PC-9 (cell line): ENCODE results near the gene TMIGD2. TPM values are rescaled to one million over a fixed set of nuclear protein-coding genes. Genes with fewer than 3 reads are reported as not detected.

ENCODE experiments used
- BruUV-seq: library from RNA; stranded (reverse); fragments of 400-500 nt; replicated peaks from 2 replicates; lab custom pipeline; 2021; lab: Mats Ljungman, UMichigan
- CTCF ChIA-PET: fragments of 300-600 bp; sonication (Branson Sonifier 250); formaldehyde crosslinking; loops from one replicate; lab custom pipeline; 2022; ENCODE audit warnings: antibody characterized with exemption; lab: Charles Lee
- POLR2A ChIA-PET: fragments of 300-600 bp; sonication (Branson Sonifier 250); formaldehyde crosslinking; loops from one replicate; lab custom pipeline; 2022; ENCODE audit warnings: antibody characterized with exemption; ENCODE audit not compliant: unreplicated experiment; lab: Charles Lee
- DNase-seq, 2 experiments: peaks; one replicate each; pipeline versions ENCODE4 v3.0.0 to v3.0.0-alpha.2; 2015 to 2022; ENCODE audit warnings: mixed read lengths in 1 of 2
- H2AFZ ChIP-seq: fragments of 200-600 bp; sonication (generic); 2 replicates; pipeline ENCODE4 v1.8.1; 2017; ENCODE audit warnings: antibody characterized with exemption
- H3F3A ChIP-seq: fragments of 200-600 bp; sonication (generic); 2 replicates; pipeline ENCODE4 v1.8.1; 2017; ENCODE audit warnings: antibody characterized with exemption, mild to moderate bottlenecking, low read depth; ENCODE audit not compliant: insufficient read depth
- H3K27ac ChIP-seq: fragments of 200-600 bp; sonication (generic); 2 replicates; pipeline ENCODE4 v1.6.1; 2016; ENCODE audit warnings: mixed run types
- H3K27me3 ChIP-seq: fragments of 200-600 bp; sonication (generic); 2 replicates; pipeline ENCODE4 v1.6.1; 2016; ENCODE audit warnings: low read depth, mixed run types; ENCODE audit not compliant: insufficient read depth
- H3K36me3 ChIP-seq: fragments of 200-600 bp; sonication (generic); 2 replicates; pipeline ENCODE4 v1.6.1; 2016; ENCODE audit warnings: low read depth, mixed run types
- H3K4me1 ChIP-seq: fragments of 200-600 bp; sonication (generic); replicated peaks from 2 replicates; pipeline ENCODE4 v1.6.1; 2016; ENCODE audit warnings: mixed run types; ENCODE audit not compliant: insufficient read depth
- H3K4me2 ChIP-seq: fragments of 200-600 bp; sonication (generic); 2 replicates; pipeline ENCODE4 v1.6.1; 2017; ENCODE audit warnings: mixed run types
- H3K4me3 ChIP-seq: fragments of 200-600 bp; sonication (generic); 2 replicates; pipeline ENCODE4 v1.6.1; 2016; ENCODE audit warnings: mixed run types
- H3K79me2 ChIP-seq: fragments of 200-600 bp; sonication (generic); 2 replicates; pipeline ENCODE4 v1.6.1; 2017; ENCODE audit warnings: low read depth, mixed run types
- H3K9me2 ChIP-seq: fragments of 200-600 bp; sonication (generic); 2 replicates; pipeline ENCODE4 v1.8.1; 2017; ENCODE audit warnings: mild to moderate bottlenecking; ENCODE audit not compliant: insufficient read depth
- H3K9me3 ChIP-seq: fragments of 200-600 bp; sonication (generic); 2 replicates; pipeline ENCODE4 v1.8.1; 2016; ENCODE audit warnings: low read depth; ENCODE audit not compliant: insufficient read depth
- H4K20me1 ChIP-seq: fragments of 200-600 bp; sonication (generic); 2 replicates; pipeline ENCODE4 v1.8.1; 2017; ENCODE audit not compliant: insufficient read depth
- CTCF ChIP-seq: fragments of 200-600 bp; sonication (generic); conservative IDR thresholded peaks from 2 replicates; pipeline ENCODE4 v1.6.1; 2017; ENCODE audit warnings: mixed run types, antibody characterized with exemption, mild to moderate bottlenecking, moderate library complexity
- EZH2 ChIP-seq: fragments of 200-600 bp; sonication (generic); IDR thresholded peaks from 2 replicates; pipeline ENCODE4 v1.8.0; 2017; ENCODE audit warnings: antibody characterized with exemption, low read depth
- intact Hi-C: fragments of 100-400 bp; cut with micrococcal nuclease; formaldehyde crosslinking; loops from one replicate; pipeline ENCODE4 v1.10.0; 2022; ENCODE audit not compliant: unreplicated experiment
- total RNA-seq: library from RNA; stranded (reverse); gene quantifications from 2 replicates; pipeline ENCODE4 v1.2.3, GENCODE V29; 2021

Gene TMIGD2
- total RNA-seq, 1 experiment from 2014 or later: not detected

DNA sequence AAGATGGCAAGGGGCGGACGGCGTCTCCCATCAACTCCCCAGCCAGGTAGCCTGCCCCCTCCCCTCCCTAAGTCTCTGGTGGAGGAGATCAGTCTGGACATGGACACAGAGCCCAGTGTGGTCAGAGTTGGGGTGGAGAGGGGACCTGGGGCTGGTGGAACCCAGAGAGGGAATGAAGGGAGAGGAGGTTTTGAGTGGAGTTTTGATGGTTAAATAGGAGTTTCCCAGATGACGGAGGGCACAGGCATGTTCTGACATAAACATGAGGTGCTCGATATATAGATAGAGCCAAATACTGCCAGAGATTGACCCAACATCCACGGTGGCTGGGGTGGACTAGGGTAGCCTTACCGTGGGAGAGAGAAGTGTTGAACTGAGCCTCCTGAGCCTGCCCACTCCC, 16.3 kb upstream of the TMIGD2 start:
- no peak overlapping the region for H3K27ac ChIP-seq
- no TSS peak for BruUV-seq
- no peak overlapping the region for H3K4me2 ChIP-seq
- no peaks in the 10 kb centered on the region for H3F3A ChIP-seq
- intact Hi-C loops: no loop called here
- DNase-seq: no peak
- no peaks in the 10 kb centered on the region for H3K9me3 ChIP-seq
- H3K4me3 ChIP-seq: no peak overlapping the region
- H3K27me3 ChIP-seq: no peaks in the 10 kb centered on the region
- H3K79me2 ChIP-seq: no peaks in the 10 kb centered on the region
- no peak overlapping the region for H2AFZ ChIP-seq
- H3K9me2 ChIP-seq: no peaks in the 10 kb centered on the region
- CTCF ChIA-PET: no interaction called here
- no peak for TF ChIP-seq CTCF
- TF ChIP-seq EZH2: no peak
- no peaks in the 10 kb centered on the region for H4K20me1 ChIP-seq
- POLR2A ChIA-PET: no interaction called here
- H3K36me3 ChIP-seq: no peaks in the 10 kb centered on the region
- H3K4me1 ChIP-seq: no peaks in the 10 kb centered on the region

GRCh38 chr19:4316956-4317355, 14.8 kb upstream of the TMIGD2 start:
- no peaks in the 10 kb centered on the region for H4K20me1 ChIP-seq
- ChIA-PET CTCF (no interaction called here), POLR2A (no interaction called here)
- no peak overlapping the region for H3K4me3 ChIP-seq
- BruUV-seq: no TSS peak
- peak in 1 of 2 experiments; percentile 44 for DNase-seq
- H3K9me3 ChIP-seq: no peaks in the 10 kb centered on the region
- intact Hi-C loops: no loop called here
- no peaks in the 10 kb centered on the region for H3K27me3 ChIP-seq
- H3K27ac ChIP-seq: no peak overlapping the region
- TF ChIP-seq EZH2: no peak
- H3K4me1 ChIP-seq: no peaks in the 10 kb centered on the region
- no peak overlapping the region for H2AFZ ChIP-seq
- H3K36me3 ChIP-seq: no peaks in the 10 kb centered on the region
- H3K4me2 ChIP-seq: no peak overlapping the region
- no peaks in the 10 kb centered on the region for H3K79me2 ChIP-seq
- no peaks in the 10 kb centered on the region for H3F3A ChIP-seq
- no peaks in the 10 kb centered on the region for H3K9me2 ChIP-seq

- BruUV-seq: no TSS peak
- no peak overlapping the region for H2AFZ ChIP-seq
- no peaks in the 10 kb centered on the region for H3K79me2 ChIP-seq
- intact Hi-C loops: no loop called here
- H3F3A ChIP-seq: peaks cover 6% of the 10 kb centered on the region; the same call in 1 of the 2 replicates
- POLR2A ChIA-PET: no interaction called here
- TF ChIP-seq EZH2 (no peak), CTCF (no peak)
- no peak overlapping the region for H3K4me3 ChIP-seq
- H3K4me2 ChIP-seq: no peak overlapping the region
- no peaks in the 10 kb centered on the region for H3K9me2 ChIP-seq
- CTCF ChIA-PET: no interaction called here
- H3K4me1 ChIP-seq: no peaks in the 10 kb centered on the region
- no peaks in the 10 kb centered on the region for H3K36me3 ChIP-seq
- no peaks in the 10 kb centered on the region for H3K9me3 ChIP-seq
- no peak for DNase-seq
- H4K20me1 ChIP-seq: no peaks in the 10 kb centered on the region
- H3K27me3 ChIP-seq: no peaks in the 10 kb centered on the region
- no peak overlapping the region for H3K27ac ChIP-seq
Observed at GRCh38 chr19:4313847-4314490, 11.8 kb upstream of the TMIGD2 start.
